Kidney (tissue), 14 donors: ENCODE results near the gene DDX31. TPM values are rescaled to one million over a fixed set of nuclear protein-coding genes. Genes with fewer than 3 reads are reported as not detected.

Experiments used
- DNase-seq, 5 donors: peaks; one replicate each; pipeline ENCODE4 v3.0.0-alpha.2; 2013 to 2020
- FAIRE-seq: peaks from 2 replicates; lab custom pipeline; 2012; peaks lifted over from hg19 to GRCh38; lab: Jason Lieb, UNC
- H3K27ac ChIP-seq, 2 donors: one replicate each; pipeline ENCODE4 v1.7.0; 2013; ENCODE audit warnings: low read depth in 2 of 2, low read length in 2 of 2, inconsistent platforms in 1 of 2
- H3K27me3 ChIP-seq: one replicate; pipeline ENCODE4 v1.7.1; 2013; ENCODE audit warnings: low read length, inconsistent platforms; ENCODE audit not compliant: control insufficient read depth, insufficient read depth
- H3K36me3 ChIP-seq, 3 donors: one replicate each; pipeline versions ENCODE4 v1.7.0 to v1.7.1; 2013; ENCODE audit warnings: low read length in 3 of 3, control low read depth in 1 of 3, inconsistent platforms in 1 of 3; ENCODE audit not compliant: insufficient read depth in 3 of 3, control insufficient read depth in 2 of 3
- H3K4me1 ChIP-seq, 3 donors: one replicate each; pipeline versions ENCODE4 v1.7.0 to v1.7.1; 2013; ENCODE audit warnings: low read length in 3 of 3, inconsistent platforms in 1 of 3, low read depth in 1 of 3; ENCODE audit not compliant: control insufficient read depth in 2 of 3, insufficient read depth in 2 of 3
- H3K4me3 ChIP-seq, 3 donors: one replicate each; pipeline versions ENCODE4 v1.7.0 to v1.8.1; 2013; ENCODE audit warnings: low read length in 3 of 3, control low read depth in 1 of 3, inconsistent platforms in 1 of 3
- H3K9ac ChIP-seq, 3 donors: one replicate each; pipeline versions ENCODE4 v1.7.0 to v1.7.1; 2013; ENCODE audit warnings: low read length in 3 of 3, control low read depth in 1 of 3, inconsistent platforms in 1 of 3
- H3K9me3 ChIP-seq, 3 donors: one replicate each; pipeline versions ENCODE4 v1.7.0 to v1.7.1; 2013; ENCODE audit warnings: low read length in 3 of 3, control low read depth in 1 of 3, inconsistent platforms in 1 of 3; ENCODE audit not compliant: control insufficient read depth in 2 of 3, insufficient read depth in 1 of 3
- intact Hi-C: fragments of 100-400 bp; cut with DNase I; formaldehyde crosslinking; loops from one replicate; pipeline ENCODE4 v1.11.1; 2022
- polyA plus RNA-seq: library from polyadenylated mRNA; stranded (reverse); fragments of 350-450 nt; fragmentation: Illumina TruSeq; extraction: RNeasy Lipid Tissue Mini Kit (QIAGEN cat#74804); gene quantifications from one replicate; pipeline ENCODE4 v1.2.3, GENCODE V29; 2014; ENCODE audit warnings: low read depth, low replicate concordance; ENCODE audit not compliant: insufficient read depth
- total RNA-seq: library from RNA; stranded (reverse); fragmentation: NEBNext Ultra II Directional; extraction: Animal tissue kit (Norgen Biotek cat#: 25700); gene quantifications from one replicate; pipeline ENCODE4 v1.2.1, GENCODE V29; 2021
- TF ChIP-seq, protein P1 (sequence below): IDR thresholded peaks from 3 replicates; pipeline ENCODE4 v1.5.1; 2012; ENCODE audit warnings: mild to moderate bottlenecking, moderate library complexity, borderline replicate concordance; ENCODE audit not compliant: insufficient read depth; ENCODE audit errors: extremely low read depth
- donor health status: control.
- donor health status: control.
- donor health status: control.
- donor health status: control.
- donor health status: control.
- donor health status: DM: yes; HTN: yes; CAD: no.
- donor health status: Normal renal cell carcinoma (clear cell type).

The DDX31 gene
- total and polyA plus RNA-seq, 2 donors from 2014 or later = 6.4 to 27.6 TPM

GRCh38 chr9:132670457-132671391, 941 bp upstream of the DDX31 start, which contains the start of gene GTF3C4:
Gene GTF3C4, plus strand, starts transcription at chr9:132670464. Its CDS starts 135 bp downstream, at chr9:132670599.
- intact Hi-C loops = no loop called here
- Histone ChIP-seq H3K9me3 (no peaks in the 10 kb centered on the region), H3K27ac (peak within 1 kb of the TSS; percentile 98 to 99), H3K4me1 (peaks cover 0 to 15% (median 0%) of the 10 kb centered on the region in 3 donors), H3K36me3 (no peaks in the 10 kb centered on the region), H3K4me3 (peak within 1 kb of the TSS; percentile 88 to 98 (median 95)), H3K27me3 (no peaks in the 10 kb centered on the region), H3K9ac (peak within 1 kb of the TSS; percentile 91 to 99 (median 97))
- FAIRE-seq (no peak), DNase-seq (peak; percentile 14 to 71 (median 47))
- TF ChIP-seq, protein P1, sequence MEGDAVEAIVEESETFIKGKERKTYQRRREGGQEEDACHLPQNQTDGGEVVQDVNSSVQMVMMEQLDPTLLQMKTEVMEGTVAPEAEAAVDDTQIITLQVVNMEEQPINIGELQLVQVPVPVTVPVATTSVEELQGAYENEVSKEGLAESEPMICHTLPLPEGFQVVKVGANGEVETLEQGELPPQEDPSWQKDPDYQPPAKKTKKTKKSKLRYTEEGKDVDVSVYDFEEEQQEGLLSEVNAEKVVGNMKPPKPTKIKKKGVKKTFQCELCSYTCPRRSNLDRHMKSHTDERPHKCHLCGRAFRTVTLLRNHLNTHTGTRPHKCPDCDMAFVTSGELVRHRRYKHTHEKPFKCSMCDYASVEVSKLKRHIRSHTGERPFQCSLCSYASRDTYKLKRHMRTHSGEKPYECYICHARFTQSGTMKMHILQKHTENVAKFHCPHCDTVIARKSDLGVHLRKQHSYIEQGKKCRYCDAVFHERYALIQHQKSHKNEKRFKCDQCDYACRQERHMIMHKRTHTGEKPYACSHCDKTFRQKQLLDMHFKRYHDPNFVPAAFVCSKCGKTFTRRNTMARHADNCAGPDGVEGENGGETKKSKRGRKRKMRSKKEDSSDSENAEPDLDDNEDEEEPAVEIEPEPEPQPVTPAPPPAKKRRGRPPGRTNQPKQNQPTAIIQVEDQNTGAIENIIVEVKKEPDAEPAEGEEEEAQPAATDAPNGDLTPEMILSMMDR = no peak

DNA sequence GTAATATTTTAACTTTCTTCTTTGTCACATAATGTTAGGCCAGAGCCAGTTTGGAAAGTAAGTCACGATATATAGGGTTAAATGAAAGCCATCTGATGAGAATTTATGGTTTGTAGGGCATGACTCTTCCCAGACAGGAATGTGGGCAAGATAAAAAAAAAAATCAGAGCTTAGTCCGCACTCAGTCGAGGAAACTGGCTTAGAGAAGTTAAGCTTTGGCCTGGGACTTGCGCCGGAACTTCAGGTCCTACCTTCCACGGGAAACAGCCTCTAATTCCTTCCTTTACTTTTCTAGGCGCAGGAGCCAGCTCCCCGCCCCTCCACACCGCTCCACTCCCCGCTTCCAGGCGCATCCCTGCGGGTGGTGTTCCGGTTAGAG, 475 bp downstream of the DDX31 start:
- intact Hi-C loops = no loop called here
- Histone ChIP-seq H3K9me3 (no peaks in the 10 kb centered on the region), H3K9ac (peak overlapping the region; percentile 70 to 97 (median 91)), H3K4me3 (peak overlapping the region; percentile 88 to 98 (median 95)), H3K4me1 (peaks cover 0 to 15% (median 0%) of the 10 kb centered on the region in 3 donors), H3K27ac (peak overlapping the region in 1 of 2 donors; percentile 98), H3K36me3 (no peaks in the 10 kb centered on the region), H3K27me3 (no peaks in the 10 kb centered on the region)
- DNase-seq = no peak
- TF ChIP-seq, protein P1 = no peak
- FAIRE-seq = no peak

GRCh38 chr9:132663851-132664250, 5.9 kb downstream of the DDX31 start:
- H3K27me3 ChIP-seq = no peaks in the 10 kb centered on the region
- no peak for FAIRE-seq
- intact Hi-C loops = no loop called here
- no peak overlapping the region for H3K9ac ChIP-seq
- TF ChIP-seq, protein P1 = no peak
- no peak overlapping the region for H3K4me3 ChIP-seq
- H3K9me3 ChIP-seq = no peaks in the 10 kb centered on the region
- no peak overlapping the region for H3K27ac ChIP-seq
- DNase-seq = no peak
- H3K36me3 ChIP-seq = peaks cover 3 to 13% (median 11%) of the 10 kb centered on the region in 3 donors
- no peaks in the 10 kb centered on the region for H3K4me1 ChIP-seq
